OCI-LY7 (cell line): ENCODE results near the gene SLC8A1. TPM values are rescaled to one million over a fixed set of nuclear protein-coding genes. Genes with fewer than 3 reads are reported as not detected.

Experiments used
- BruUV-seq: library from RNA; stranded (reverse); fragments of 400-500 nt; replicated peaks from 2 replicates; lab custom pipeline; 2021; lab: Mats Ljungman, UMichigan
- CTCF ChIA-PET: fragments of 300-600 bp; sonication (Branson Sonifier 250); formaldehyde crosslinking; loops from one replicate; lab custom pipeline; 2022; ENCODE audit warnings: antibody characterized with exemption; ENCODE audit not compliant: unreplicated experiment; lab: Charles Lee
- POLR2A ChIA-PET: fragments of 300-600 bp; sonication (Branson Sonifier 250); formaldehyde crosslinking; loops from one replicate; lab custom pipeline; 2022; ENCODE audit warnings: antibody characterized with exemption; lab: Charles Lee
- DNase-seq: peaks from one replicate; pipeline ENCODE4 v3.0.0-alpha.2; 2015; ENCODE audit warnings: low spot score
- H2AFZ ChIP-seq: fragments of 200-600 bp; sonication (generic), shearing (Covaris generic); 2 replicates; pipeline ENCODE4 v1.6.1; 2014; ENCODE audit warnings: mild to moderate bottlenecking, antibody characterized with exemption, low read length, moderate library complexity
- H3K27ac ChIP-seq: fragments of 200-600 bp; sonication (generic); 2 replicates; pipeline ENCODE4 v1.5.1; 2014; ENCODE audit warnings: mixed run types, low read depth, mild to moderate bottlenecking, moderate library complexity, low read length, inconsistent platforms; ENCODE audit not compliant: poor library complexity, severe bottlenecking
- H3K36me3 ChIP-seq: fragments of 200-600 bp; sonication (generic); 2 replicates; pipeline ENCODE4 v1.6.1; 2014; ENCODE audit warnings: mild to moderate bottlenecking, antibody characterized with exemption, low read length, moderate library complexity, mixed read lengths; ENCODE audit not compliant: insufficient read depth
- H3K4me1 ChIP-seq: fragments of 200-600 bp; sonication (generic); 2 replicates; pipeline ENCODE4 v1.5.1; 2014; ENCODE audit warnings: mild to moderate bottlenecking, low read length; ENCODE audit not compliant: insufficient read depth, poor library complexity, severe bottlenecking
- H3K4me2 ChIP-seq: fragments of 200-600 bp; sonication (generic); 2 replicates; pipeline ENCODE4 v1.6.1; 2014; ENCODE audit warnings: mild to moderate bottlenecking, low read length
- H3K4me3 ChIP-seq: fragments of 200-600 bp; sonication (generic); 2 replicates; pipeline ENCODE4 v1.5.1; 2014; ENCODE audit warnings: mild to moderate bottlenecking, low read depth, low read length; ENCODE audit not compliant: poor library complexity, severe bottlenecking
- H3K79me2 ChIP-seq: fragments of 200-600 bp; sonication (generic); 2 replicates; pipeline ENCODE4 v1.6.1; 2016; ENCODE audit warnings: low read depth, mild to moderate bottlenecking, low read length, moderate library complexity, mixed read lengths; ENCODE audit not compliant: insufficient read depth
- H3K9me2 ChIP-seq: fragments of 200-600 bp; sonication (generic); 2 replicates; pipeline ENCODE4 v1.6.1; 2016; ENCODE audit warnings: mild to moderate bottlenecking, low read length, mixed read lengths; ENCODE audit not compliant: insufficient read depth
- H3K9me3 ChIP-seq: fragments of 200-600 bp; sonication (generic); 2 replicates; pipeline ENCODE4 v1.6.1; 2014; ENCODE audit warnings: mild to moderate bottlenecking, mixed run types, low read length, mixed read lengths
- H4K20me1 ChIP-seq: fragments of 200-600 bp; sonication (generic); 2 replicates; pipeline ENCODE4 v1.6.1; 2014; ENCODE audit warnings: mild to moderate bottlenecking, antibody characterized with exemption, low read length, moderate library complexity, mixed read lengths; ENCODE audit not compliant: insufficient read depth
- EZH2phosphoT487 ChIP-seq: fragments of 200-600 bp; sonication (generic); IDR thresholded peaks from 2 replicates; pipeline ENCODE4 v1.6.1; 2018; ENCODE audit warnings: low read depth, borderline replicate concordance, mild to moderate bottlenecking, mixed run types, antibody characterized with exemption, low read length, moderate library complexity, mixed read lengths
- intact Hi-C: fragments of 100-400 bp; cut with micrococcal nuclease; formaldehyde crosslinking; loops from one replicate; pipeline ENCODE4 v1.10.0; 2022; ENCODE audit not compliant: unreplicated experiment
- total RNA-seq, 2 experiments: library from RNA; depleted of rRNA in 1 of 2; stranded (reverse); fragments of >200 nt in 1 of 2; shearing (Covaris generic) in 1 of 2; gene quantifications; 2 replicates each; pipeline ENCODE4 v1.2.3, GENCODE V29; 2014 to 2022
- TF ChIP-seq, protein P1 (sequence below): fragments of 200-600 bp; sonication (generic); conservative IDR thresholded peaks from 2 replicates; pipeline ENCODE4 v1.5.1; 2014; ENCODE audit warnings: mild to moderate bottlenecking, antibody characterized with exemption, low read length, moderate library complexity, mixed read lengths

The SLC8A1 gene
- total RNA-seq, 2 experiments from 2014 or later: 3.6 to 7.3 TPM

- BruUV-seq: no TSS peak
- Histone ChIP-seq H3K36me3 (no peaks in the 10 kb centered on the region), H3K79me2 (no peaks in the 10 kb centered on the region), H3K4me3 (no peak overlapping the region), H3K9me2 (no peaks in the 10 kb centered on the region), H3K27ac (no peak overlapping the region), H4K20me1 (no peaks in the 10 kb centered on the region), H3K4me1 (peaks cover 12% of the 10 kb centered on the region), H3K9me3 (no peaks in the 10 kb centered on the region), H3K4me2 (no peak overlapping the region), H2AFZ (no peak overlapping the region)
- intact Hi-C loops: no loop called here
- ChIA-PET POLR2A (interaction anchor here (1.3 kb wide), 1 partner anchor 57 kb away, joined by 3 read pairs; no protein-coding TSS in a partner anchor), CTCF (no interaction called here)
- DNase-seq: no peak
- TF ChIP-seq, protein P1, sequence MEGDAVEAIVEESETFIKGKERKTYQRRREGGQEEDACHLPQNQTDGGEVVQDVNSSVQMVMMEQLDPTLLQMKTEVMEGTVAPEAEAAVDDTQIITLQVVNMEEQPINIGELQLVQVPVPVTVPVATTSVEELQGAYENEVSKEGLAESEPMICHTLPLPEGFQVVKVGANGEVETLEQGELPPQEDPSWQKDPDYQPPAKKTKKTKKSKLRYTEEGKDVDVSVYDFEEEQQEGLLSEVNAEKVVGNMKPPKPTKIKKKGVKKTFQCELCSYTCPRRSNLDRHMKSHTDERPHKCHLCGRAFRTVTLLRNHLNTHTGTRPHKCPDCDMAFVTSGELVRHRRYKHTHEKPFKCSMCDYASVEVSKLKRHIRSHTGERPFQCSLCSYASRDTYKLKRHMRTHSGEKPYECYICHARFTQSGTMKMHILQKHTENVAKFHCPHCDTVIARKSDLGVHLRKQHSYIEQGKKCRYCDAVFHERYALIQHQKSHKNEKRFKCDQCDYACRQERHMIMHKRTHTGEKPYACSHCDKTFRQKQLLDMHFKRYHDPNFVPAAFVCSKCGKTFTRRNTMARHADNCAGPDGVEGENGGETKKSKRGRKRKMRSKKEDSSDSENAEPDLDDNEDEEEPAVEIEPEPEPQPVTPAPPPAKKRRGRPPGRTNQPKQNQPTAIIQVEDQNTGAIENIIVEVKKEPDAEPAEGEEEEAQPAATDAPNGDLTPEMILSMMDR: no peak
- no peak for TF ChIP-seq EZH2phosphoT487
These were observed 355.5 kb downstream of the SLC8A1 start for GRCh38 chr2:40096360-40096759.

GRCh38 chr2:40095000-40095399, 356.9 kb downstream of the SLC8A1 start:
- Histone ChIP-seq H3K4me3 (no peak overlapping the region), H3K27ac (no peak overlapping the region), H2AFZ (no peak overlapping the region), H3K4me1 (no peaks in the 10 kb centered on the region), H3K79me2 (no peaks in the 10 kb centered on the region), H3K4me2 (no peak overlapping the region), H3K9me2 (no peaks in the 10 kb centered on the region), H4K20me1 (no peaks in the 10 kb centered on the region), H3K9me3 (no peaks in the 10 kb centered on the region), H3K36me3 (no peaks in the 10 kb centered on the region)
- POLR2A ChIA-PET: interaction anchor here (0.5 to 0.6 kb wide), 3 partner anchors 257 to 1756 kb away, joined by 3 to 4 read pairs (median 3); no protein-coding TSS in a partner anchor
- DNase-seq: no peak
- TF ChIP-seq, protein P1: no peak
- no peak for TF ChIP-seq EZH2phosphoT487
- no TSS peak for BruUV-seq
- intact Hi-C loops: no loop called here
- CTCF ChIA-PET: no interaction called here

GRCh38 chr2:40094451-40094850, 357.4 kb downstream of the SLC8A1 start:
- Histone ChIP-seq H3K9me3 (no peaks in the 10 kb centered on the region), H2AFZ (no peak overlapping the region), H3K27ac (no peak overlapping the region), H3K9me2 (no peaks in the 10 kb centered on the region), H3K36me3 (no peaks in the 10 kb centered on the region), H3K4me3 (no peak overlapping the region), H3K4me1 (no peaks in the 10 kb centered on the region), H3K79me2 (no peaks in the 10 kb centered on the region), H4K20me1 (no peaks in the 10 kb centered on the region), H3K4me2 (no peak overlapping the region)
- intact Hi-C loops: no loop called here
- ChIA-PET POLR2A (interaction anchor here (0.5 kb wide), 1 partner anchor 307 kb away, joined by 4 read pairs; no protein-coding TSS in a partner anchor), CTCF (no interaction called here)
- no peak for DNase-seq
- BruUV-seq: no TSS peak
- TF ChIP-seq, protein P1: no peak
- TF ChIP-seq EZH2phosphoT487: no peak
